Measurements from ENCODE around the gene LYG2. TPM values are rescaled to one million over a fixed set of nuclear protein-coding genes. Genes with fewer than 3 reads are reported as not detected.
"Not testable (repeated sequence)": the region's sequence is repeated elsewhere in the genome, so short reads cannot be mapped to it uniquely, and the experiment has no call there.

The LYG2 gene
- total RNA-seq: not detected

GRCh38 chr2:99255491-99256318 lies at the start of gene LYG2:
TSS of gene LYG2 (minus strand) at chr2:99255666. CDS start at chr2:99254260, 1,406 bp downstream.
- H3K9me3 Mint-ChIP-seq: peaks cover 2% of the 10 kb centered on the region
- H3K4me1 Mint-ChIP-seq: peaks cover 4% of the 10 kb centered on the region
- H3K4me3 Mint-ChIP-seq: no peak within 1 kb of the TSS
- POLR2A ChIA-PET: no interaction called here
- peaks cover 1% of the 10 kb centered on the region for H3K36me3 Mint-ChIP-seq
- ATAC-seq (ENCODE audit: low read depth) (no peak), DNase-seq (no peak)
- no peaks in the 10 kb centered on the region for H3K27me3 Mint-ChIP-seq
- H3K27ac Mint-ChIP-seq: no peak within 1 kb of the TSS

GRCh38 chr2:99301097-99301496 lies 45.6 kb upstream of the LYG2 start, which contains the start of gene LYG1:
TSS of gene LYG1 (minus strand) at chr2:99301197. CDS start at chr2:99295670, 5,527 bp downstream.
- DNase-seq; H3K4me1 Mint-ChIP-seq; POLR2A ChIA-PET; ATAC-seq (ENCODE audit: low read depth); H3K4me3 Mint-ChIP-seq; H3K9me3 Mint-ChIP-seq; H3K27me3 Mint-ChIP-seq; H3K27ac Mint-ChIP-seq: not testable (repeated sequence)
- H3K36me3 Mint-ChIP-seq: peaks cover 16% of the 10 kb centered on the region

- Mint-ChIP-seq H3K27ac (no peak overlapping the region), H3K27me3 (no peaks in the 10 kb centered on the region), H3K36me3 (peaks cover 12% of the 10 kb centered on the region), H3K4me3 (no peak overlapping the region), H3K9me3 (no peaks in the 10 kb centered on the region), H3K4me1 (no peaks in the 10 kb centered on the region)
- DNase-seq (no peak), ATAC-seq (ENCODE audit: low read depth) (no peak)
- POLR2A ChIA-PET: no interaction called here
Observed at GRCh38 chr2:99299580-99299979, 44.1 kb upstream of the LYG2 start.

GRCh38 chr2:99297994-99298393 lies 42.5 kb upstream of the LYG2 start:
- H3K27me3 Mint-ChIP-seq: no peaks in the 10 kb centered on the region
- POLR2A ChIA-PET: no interaction called here
- no peaks in the 10 kb centered on the region for H3K4me1 Mint-ChIP-seq
- H3K9me3 Mint-ChIP-seq: no peaks in the 10 kb centered on the region
- peaks cover 10% of the 10 kb centered on the region for H3K36me3 Mint-ChIP-seq
- no peak for ATAC-seq (ENCODE audit: low read depth)
- no peak overlapping the region for H3K4me3 Mint-ChIP-seq
- H3K27ac Mint-ChIP-seq: no peak overlapping the region
- DNase-seq: no peak

GRCh38 chr2:99285526-99285925 lies 30.1 kb upstream of the LYG2 start:
- DNase-seq (no peak), ATAC-seq (ENCODE audit: low read depth) (no peak)
- no peaks in the 10 kb centered on the region for H3K4me1 Mint-ChIP-seq
- peaks cover 1% of the 10 kb centered on the region for H3K9me3 Mint-ChIP-seq
- no peaks in the 10 kb centered on the region for H3K27me3 Mint-ChIP-seq
- POLR2A ChIA-PET: no interaction called here
- H3K27ac Mint-ChIP-seq: no peak overlapping the region
- no peak overlapping the region for H3K4me3 Mint-ChIP-seq
- peaks cover 8% of the 10 kb centered on the region for H3K36me3 Mint-ChIP-seq

GRCh38 chr2:99279969-99280695 lies 24.7 kb upstream of the LYG2 start:
- POLR2A ChIA-PET: no interaction called here
- Mint-ChIP-seq H3K36me3 (peaks cover 26% of the 10 kb centered on the region), H3K9me3 (peaks cover 11% of the 10 kb centered on the region), H3K27ac (no peak overlapping the region), H3K27me3 (no peaks in the 10 kb centered on the region), H3K4me3 (no peak overlapping the region), H3K4me1 (no peaks in the 10 kb centered on the region)
- ATAC-seq (ENCODE audit: low read depth): no peak
- no peak for DNase-seq

GRCh38 chr2:99278793-99279291 lies 23.4 kb upstream of the LYG2 start:
- Mint-ChIP-seq H3K9me3 (peaks cover 11% of the 10 kb centered on the region), H3K27me3 (no peaks in the 10 kb centered on the region), H3K27ac (no peak overlapping the region), H3K4me3 (no peak overlapping the region), H3K4me1 (no peaks in the 10 kb centered on the region), H3K36me3 (peaks cover 26% of the 10 kb centered on the region)
- ATAC-seq (ENCODE audit: low read depth) (no peak), DNase-seq (no peak)
- POLR2A ChIA-PET: no interaction called here

GRCh38 chr2:99278195-99278765 lies 22.8 kb upstream of the LYG2 start:
- peaks cover 11% of the 10 kb centered on the region for H3K9me3 Mint-ChIP-seq
- H3K27ac Mint-ChIP-seq; H3K4me3 Mint-ChIP-seq; ATAC-seq (ENCODE audit: low read depth); H3K4me1 Mint-ChIP-seq; H3K27me3 Mint-ChIP-seq; DNase-seq; POLR2A ChIA-PET: not testable (repeated sequence)
- H3K36me3 Mint-ChIP-seq: peaks cover 24% of the 10 kb centered on the region

- Mint-ChIP-seq H3K27ac (no peak overlapping the region), H3K36me3 (peaks cover 20% of the 10 kb centered on the region), H3K4me1 (no peaks in the 10 kb centered on the region), H3K9me3 (peaks cover 12% of the 10 kb centered on the region), H3K27me3 (no peaks in the 10 kb centered on the region), H3K4me3 (no peak overlapping the region)
- DNase-seq (no peak), ATAC-seq (ENCODE audit: low read depth) (no peak)
- POLR2A ChIA-PET: no interaction called here
Observed at GRCh38 chr2:99275882-99276281, 20.4 kb upstream of the LYG2 start.

- Mint-ChIP-seq H3K27ac (no peak overlapping the region), H3K36me3 (peaks cover 2% of the 10 kb centered on the region), H3K27me3 (no peaks in the 10 kb centered on the region), H3K9me3 (peaks cover 1% of the 10 kb centered on the region), H3K4me1 (no peaks in the 10 kb centered on the region), H3K4me3 (no peak overlapping the region)
- no peak for DNase-seq
- POLR2A ChIA-PET: no interaction called here
- no peak for ATAC-seq (ENCODE audit: low read depth)
Observed at GRCh38 chr2:99261242-99261641, 5.8 kb upstream of the LYG2 start.

GRCh38 chr2:99260184-99260583 lies 4.7 kb upstream of the LYG2 start:
- ATAC-seq (ENCODE audit: low read depth) (no peak), DNase-seq (no peak)
- POLR2A ChIA-PET: no interaction called here
- Mint-ChIP-seq H3K4me1 (peaks cover 4% of the 10 kb centered on the region), H3K4me3 (no peak overlapping the region), H3K27me3 (no peaks in the 10 kb centered on the region), H3K9me3 (peaks cover 2% of the 10 kb centered on the region), H3K36me3 (no peaks in the 10 kb centered on the region), H3K27ac (no peak overlapping the region)

- no peak overlapping the region for H3K4me3 Mint-ChIP-seq
- H3K27me3 Mint-ChIP-seq: no peaks in the 10 kb centered on the region
- H3K36me3 Mint-ChIP-seq: no peaks in the 10 kb centered on the region
- no peak overlapping the region for H3K27ac Mint-ChIP-seq
- H3K4me1 Mint-ChIP-seq: peaks cover 4% of the 10 kb centered on the region
- DNase-seq: no peak
- POLR2A ChIA-PET: no interaction called here
- ATAC-seq (ENCODE audit: low read depth): no peak
- H3K9me3 Mint-ChIP-seq: peaks cover 2% of the 10 kb centered on the region
Observed at GRCh38 chr2:99259465-99259864, 4.0 kb upstream of the LYG2 start.

GRCh38 chr2:99256677-99257076 lies 1.2 kb upstream of the LYG2 start:
- peaks cover 2% of the 10 kb centered on the region for H3K9me3 Mint-ChIP-seq
- H3K36me3 Mint-ChIP-seq: peaks cover 1% of the 10 kb centered on the region
- POLR2A ChIA-PET: no interaction called here
- H3K27me3 Mint-ChIP-seq: no peaks in the 10 kb centered on the region
- no peak overlapping the region for H3K4me3 Mint-ChIP-seq
- H3K27ac Mint-ChIP-seq: no peak overlapping the region
- DNase-seq: no peak
- no peak for ATAC-seq (ENCODE audit: low read depth)
- peaks cover 4% of the 10 kb centered on the region for H3K4me1 Mint-ChIP-seq
